GM19372 (cell line): ENCODE data around the gene FSHR.

Experiments used
- ATAC-seq: cut with Tn5 transposase; IDR thresholded peaks from one replicate; pipeline ENCODE4 v1.9.1; 2021; ENCODE audit warnings: mild to moderate bottlenecking, low read depth, moderate library complexity; ENCODE audit not compliant: unreplicated experiment

FSHR gene

GRCh38 chr2:49037197-49037596, 117.1 kb downstream of the FSHR start:
- no peak for ATAC-seq

GRCh38 chr2:49035481-49035880, 118.8 kb downstream of the FSHR start:
- ATAC-seq = no peak

DNA sequence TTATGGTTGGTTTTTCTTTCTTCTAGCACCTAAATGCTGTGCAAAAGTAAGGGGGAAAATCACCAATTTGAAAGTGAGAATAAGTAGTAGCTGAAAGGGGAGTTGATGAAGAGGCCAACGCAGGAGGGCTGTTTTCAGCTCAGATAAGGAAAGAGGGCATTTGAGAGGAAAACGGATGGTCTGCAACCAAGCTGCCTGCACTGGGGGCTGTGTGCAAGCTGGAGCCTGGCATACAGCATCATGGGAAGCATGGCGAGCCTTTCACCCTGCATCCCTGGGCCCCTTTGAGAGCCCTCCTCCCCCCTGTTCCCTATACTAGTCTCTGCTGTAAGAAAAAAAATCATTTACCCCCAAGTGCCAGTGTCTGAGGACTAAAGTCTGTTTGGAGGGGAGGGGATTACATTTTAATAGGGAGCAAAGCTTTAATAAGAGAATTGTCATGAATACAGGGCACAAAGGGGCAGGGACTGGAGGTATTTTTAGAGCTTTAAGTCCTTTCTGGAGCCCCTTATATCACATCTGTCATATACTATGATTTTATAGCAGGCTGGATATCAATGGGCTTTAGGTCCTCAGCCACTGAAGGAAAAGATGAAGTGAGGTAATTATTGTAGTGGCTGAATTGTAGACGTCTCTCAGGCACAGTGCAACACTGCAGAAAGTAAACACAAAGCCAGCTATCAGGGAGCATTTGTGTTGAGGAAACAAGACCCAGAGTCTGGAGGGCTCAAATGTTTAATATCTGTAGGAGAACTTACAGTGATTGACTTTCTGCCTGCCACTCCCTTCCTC, 120.7 kb downstream of the FSHR start:
- ATAC-seq = no peak

DNA sequence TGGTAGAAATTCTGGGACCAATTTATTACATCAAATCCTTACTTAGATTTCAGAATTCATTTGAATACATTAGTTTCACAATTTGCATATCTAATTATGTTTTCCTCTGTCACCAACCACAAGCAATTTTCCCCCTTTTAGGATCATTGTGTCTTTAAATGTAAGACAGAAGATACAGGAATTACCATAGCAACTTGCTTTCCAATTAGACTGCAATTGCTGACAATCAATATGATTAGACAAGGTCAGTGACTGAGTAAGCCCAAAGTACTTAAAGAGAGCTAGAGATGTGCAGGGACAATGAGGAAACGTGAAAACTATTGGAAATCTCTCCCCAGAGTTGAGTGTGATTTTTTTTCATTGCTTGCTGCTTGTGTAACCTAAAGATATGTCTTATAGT, 121.4 kb downstream of the FSHR start:
- no peak for ATAC-seq

DNA sequence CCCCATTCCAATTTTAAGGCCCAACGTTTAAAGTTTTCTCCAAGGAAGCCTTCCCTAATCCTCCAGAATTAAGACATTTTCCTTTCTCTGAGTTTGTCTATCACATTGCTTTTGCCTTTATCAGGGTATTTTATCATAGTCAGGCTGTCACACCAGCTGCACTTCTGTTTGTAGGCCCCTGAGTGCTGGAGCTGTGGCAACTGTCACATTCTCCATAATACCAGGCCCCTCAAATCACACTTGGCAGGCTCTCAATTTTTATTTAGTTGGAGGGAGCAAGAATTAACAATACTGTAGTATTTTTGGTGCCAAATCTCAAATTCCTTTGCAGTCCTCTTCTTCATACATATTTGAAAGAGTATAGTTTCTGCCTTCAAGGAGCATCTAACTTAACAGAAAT, 122.2 kb downstream of the FSHR start:
- ATAC-seq = no peak

DNA sequence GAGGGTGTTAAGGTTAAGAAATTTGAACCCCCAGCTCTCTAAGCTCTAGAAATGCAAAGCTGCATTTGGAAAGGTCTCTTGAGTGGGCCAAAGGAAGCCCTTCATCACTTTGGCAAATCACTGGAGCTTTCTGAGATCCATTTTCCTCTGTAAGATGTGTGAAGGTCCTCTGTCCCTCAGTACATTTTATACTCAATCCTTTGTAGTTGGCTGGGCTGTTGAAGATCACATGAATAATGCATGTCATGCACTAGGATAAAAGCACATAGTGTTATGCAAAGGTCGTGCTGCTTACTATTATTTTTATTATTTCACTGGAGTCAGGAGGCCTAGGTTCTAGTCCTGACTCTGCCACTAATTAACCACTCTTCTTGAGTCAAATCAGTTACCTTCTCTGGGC, 124.9 kb downstream of the FSHR start:
- ATAC-seq = no peak

- ATAC-seq = peak; percentile 84
Observed at GRCh38 chr2:49028101-49028500, 126.2 kb downstream of the FSHR start.

DNA sequence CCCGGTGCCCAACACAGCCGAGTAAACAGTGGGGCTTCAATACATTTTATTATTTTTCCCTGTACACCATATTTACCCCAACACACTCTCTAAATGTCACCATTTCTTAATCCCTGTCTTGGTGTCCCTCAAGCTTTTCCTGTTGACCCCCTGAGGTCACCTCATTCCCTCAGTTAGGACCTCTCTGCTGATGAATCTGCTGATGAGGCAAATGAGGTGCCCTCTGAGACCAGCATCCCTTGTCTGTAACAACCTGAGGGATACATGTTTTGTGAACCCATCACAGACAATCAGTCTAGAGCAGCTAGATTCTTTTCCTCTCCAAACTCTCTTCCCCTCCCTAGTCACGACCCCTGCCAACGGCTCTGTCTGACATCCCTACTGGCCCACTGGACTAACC, 127.6 kb downstream of the FSHR start:
- no peak for ATAC-seq

- ATAC-seq = no peak
Observed at GRCh38 chr2:49021271-49021670, 133.0 kb downstream of the FSHR start.

- no peak for ATAC-seq
Observed at GRCh38 chr2:49005261-49005660, 149.1 kb downstream of the FSHR start.

DNA sequence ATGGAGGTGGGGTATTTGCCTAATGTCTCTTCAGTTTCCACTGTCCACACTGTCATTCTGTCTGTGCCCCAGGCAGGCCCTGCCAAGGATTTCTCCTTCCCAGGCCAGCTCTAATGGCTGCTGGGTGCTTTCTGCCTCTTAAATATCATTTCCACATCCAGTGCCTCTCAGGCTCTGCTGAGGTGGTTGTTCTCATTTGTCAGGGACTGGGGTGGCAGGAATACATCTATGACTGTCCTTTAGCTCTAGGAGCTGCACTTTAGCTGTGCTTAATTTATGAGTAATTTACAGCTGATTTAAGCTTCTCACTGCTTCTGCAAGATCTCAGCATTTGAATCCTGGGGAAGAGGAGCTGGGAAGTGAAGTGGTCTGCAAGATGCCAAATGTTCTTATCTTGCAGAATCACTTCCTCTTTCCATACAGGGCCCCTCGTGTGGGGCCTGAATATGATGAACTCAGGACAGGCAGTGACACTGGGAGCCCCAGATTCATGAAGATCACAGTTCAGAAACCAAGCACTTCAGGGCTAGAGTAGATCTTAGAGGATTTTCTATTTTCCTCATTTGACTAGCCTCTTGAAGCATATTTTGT, 150.2 kb downstream of the FSHR start:
- peak; percentile 72 for ATAC-seq

DNA sequence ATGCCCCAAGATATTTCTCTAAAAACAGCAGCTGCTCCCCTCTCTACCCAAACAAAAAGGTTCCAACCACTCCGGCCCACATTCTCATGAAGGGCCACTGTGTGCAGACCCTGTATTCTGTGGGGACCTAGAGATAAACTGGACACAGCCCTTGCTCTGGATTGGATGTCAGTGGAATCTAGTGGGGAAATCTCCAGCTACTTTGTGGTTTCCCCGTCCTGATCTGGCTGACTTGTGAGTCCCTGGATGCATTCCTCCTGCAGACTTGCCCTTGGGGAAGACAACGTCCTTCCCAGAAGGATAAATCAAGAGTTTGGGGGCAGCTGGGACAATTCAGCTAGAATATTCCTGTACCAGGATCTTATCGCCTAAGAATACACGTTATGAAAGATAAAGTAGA, 151.1 kb downstream of the FSHR start:
- no peak for ATAC-seq

GRCh38 chr2:49002750-49003149, 151.6 kb downstream of the FSHR start:
- no peak for ATAC-seq

GRCh38 chr2:49000695-49001094, 153.6 kb downstream of the FSHR start:
- no peak for ATAC-seq

DNA sequence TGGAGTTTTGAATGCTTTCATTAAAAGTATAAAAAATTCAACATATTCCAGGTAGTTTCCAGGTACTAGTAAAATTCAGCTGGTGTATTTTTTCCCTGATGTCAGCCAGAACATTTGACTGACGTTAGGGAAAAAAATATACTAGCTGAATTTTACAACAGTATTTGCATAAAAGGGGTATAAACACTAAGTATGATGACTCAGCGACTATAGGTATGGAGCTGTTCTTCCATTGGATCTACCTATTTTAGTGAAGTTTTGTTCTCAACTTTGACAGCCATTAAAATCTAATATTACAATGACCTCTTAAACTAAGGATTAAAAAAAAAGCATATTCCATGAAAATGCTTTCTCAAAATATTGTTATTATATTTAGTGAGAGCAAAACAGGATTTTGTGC, 155.9 kb downstream of the FSHR start:
- ATAC-seq = no peak

DNA sequence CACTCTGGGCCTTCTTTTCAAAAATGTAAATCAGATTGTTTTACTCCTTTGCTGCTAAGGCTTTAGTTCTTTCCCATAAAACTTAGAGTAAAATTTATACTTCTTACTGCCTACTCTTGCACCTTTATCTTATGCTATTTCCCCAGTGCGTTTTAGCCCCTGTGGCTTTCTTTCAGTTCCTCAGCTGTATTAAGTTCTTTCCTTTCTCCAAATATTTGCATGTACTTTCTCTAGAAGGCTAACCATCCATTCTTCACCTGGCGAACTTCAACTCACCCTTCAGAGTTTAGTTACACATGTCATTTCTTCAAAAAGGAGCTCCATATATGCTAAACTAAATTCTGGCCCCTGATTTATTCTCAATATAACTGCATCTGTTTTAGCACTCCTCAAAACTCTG, 160.7 kb downstream of the FSHR start:
- ATAC-seq = peak; percentile 42

- ATAC-seq = peak; percentile 36
Observed at GRCh38 chr2:48991415-48992131, 162.7 kb downstream of the FSHR start.

DNA sequence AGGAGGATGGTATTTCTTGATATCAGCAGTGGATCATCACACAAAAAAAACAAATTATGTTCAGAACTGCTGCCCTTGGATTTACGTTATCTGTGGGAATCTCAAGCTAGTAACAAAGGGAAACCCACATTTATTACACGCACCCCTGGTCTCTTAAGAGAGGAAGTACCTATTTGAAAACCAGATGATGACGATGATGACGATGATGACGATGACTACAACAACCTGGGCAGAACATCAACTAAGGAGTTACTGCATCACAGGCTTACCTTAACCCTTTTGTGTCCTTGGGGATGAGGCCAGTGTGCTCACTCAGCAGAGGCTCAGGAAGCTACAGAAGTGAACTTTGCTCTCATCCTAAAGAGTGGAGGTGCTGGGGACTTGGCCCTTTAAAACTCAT, 169.4 kb downstream of the FSHR start:
- peak; percentile 28 for ATAC-seq

DNA sequence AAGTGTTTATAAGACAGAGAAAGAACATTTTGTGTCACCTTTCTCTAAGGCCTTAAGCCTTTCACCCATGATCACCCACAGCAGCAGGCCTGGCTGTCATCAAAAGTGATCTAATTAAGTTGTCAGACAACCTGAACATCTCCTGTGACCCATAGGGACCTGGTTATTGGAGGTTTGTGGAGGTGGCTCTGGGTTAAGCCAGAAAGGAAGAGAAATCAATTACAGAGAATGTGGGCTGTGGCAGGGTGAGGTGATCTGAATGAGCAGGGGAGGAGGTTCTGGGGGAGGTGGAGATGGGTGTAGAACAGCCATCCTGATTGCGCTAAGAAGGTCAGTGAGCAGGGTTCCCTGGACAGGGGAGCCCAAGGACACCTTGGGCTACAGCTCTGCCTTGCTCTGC, 170.8 kb downstream of the FSHR start:
- no peak for ATAC-seq

GRCh38 chr2:48982887-48983435, 171.4 kb downstream of the FSHR start:
- no peak for ATAC-seq

DNA sequence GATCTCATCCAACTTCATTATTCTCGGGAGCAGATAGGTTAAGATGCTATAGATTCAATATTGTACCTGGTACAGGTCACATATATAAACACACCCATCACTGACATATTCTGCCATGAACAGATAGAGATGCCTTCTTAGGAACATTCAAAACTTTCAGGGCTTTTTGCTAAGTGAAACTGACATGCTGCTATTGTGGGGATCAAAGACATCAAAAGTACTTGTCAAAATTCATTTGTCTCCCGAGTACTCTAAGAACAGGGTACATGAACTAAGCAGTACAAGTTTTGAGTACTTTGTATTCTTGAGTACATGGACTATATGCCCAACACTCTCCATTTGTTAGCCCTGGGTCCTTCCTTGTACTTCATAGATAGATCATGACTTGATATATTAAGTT, 173.5 kb downstream of the FSHR start:
- ATAC-seq = no peak
